Testis (tissue), 3 donors: Measurements from ENCODE around the gene PLEKHN1. TPM values are rescaled to one million over a fixed set of nuclear protein-coding genes. Genes with fewer than 3 reads are reported as not detected.

Experiments
- DNase-seq: peaks from one replicate; pipeline ENCODE4 v3.0.0-alpha.2; 2019
- H3K27ac ChIP-seq, 2 donors: fragments of 200-600 bp; sonication (generic); one replicate each; pipeline ENCODE4 v1.5.1; 2019
- H3K27me3 ChIP-seq: fragments of 200-600 bp; sonication (generic); one replicate; pipeline ENCODE4 v1.5.1; 2019
- H3K36me3 ChIP-seq: fragments of 200-600 bp; sonication (generic); one replicate; pipeline ENCODE4 v1.5.1; 2017; ENCODE audit warnings: low read depth; ENCODE audit errors: missing control alignments
- H3K4me1 ChIP-seq: fragments of 200-600 bp; sonication (generic); one replicate; pipeline ENCODE4 v1.5.1; 2019
- H3K4me3 ChIP-seq, 2 donors: fragments of 200-600 bp; sonication (generic); one replicate each; pipeline ENCODE4 v1.5.1; 2017 to 2019
- H3K9me3 ChIP-seq: fragments of 200-600 bp; sonication (generic); one replicate; pipeline ENCODE4 v1.5.1; 2017
- POLR2A ChIP-seq: fragments of 450-650 bp; IDR thresholded peaks from one replicate; pipeline ENCODE4 v1.6.1; 2017; ENCODE audit warnings: antibody characterized with exemption, mild to moderate bottlenecking, moderate library complexity
- WGBS, 2 donors: methylation state at CpG; one replicate each; pipeline ENCODE4 v1.1.5; 2018; 5-methylcytosine and 5-hydroxymethylcytosine counted together
- intact Hi-C: fragments of 100-400 bp; cut with DNase I; formaldehyde crosslinking; loops from one replicate; pipeline ENCODE4 v1.15.1; 2023; ENCODE audit warnings: low total_unique reads
- polyA plus RNA-seq: library from polyadenylated mRNA; stranded (reverse); fragments of 350-450 nt; fragmentation: Illumina TruSeq; extraction: RNeasy Lipid Tissue Mini Kit (QIAGEN cat#74804); gene quantifications from one replicate; pipeline ENCODE4 v1.2.3, GENCODE V29; 2014; ENCODE audit warnings: low read depth, low replicate concordance; ENCODE audit not compliant: insufficient read depth
- total RNA-seq, 2 donors: library from RNA; depleted of rRNA; stranded (reverse); fragments of >200 nt; gene quantifications; one replicate each; pipeline ENCODE4 v1.2.3, GENCODE V29; 2016
- TF ChIP-seq, protein P1 (sequence below), 3 experiments: fragments of 450-650 bp in 2 of 3; fragments of 200-600 bp in 1 of 3; sonication (generic) in 1 of 3; IDR thresholded peaks; one replicate each; pipeline ENCODE4 v1.5.1; 2016 to 2019; ENCODE audit warnings: antibody characterized with exemption in 3 of 3, mild to moderate bottlenecking in 2 of 3, moderate library complexity in 1 of 3

The PLEKHN1 gene
- total and polyA plus RNA-seq, 3 donors from 2014 or later: 0.21 to 0.56 (median 0.47) TPM

DNA sequence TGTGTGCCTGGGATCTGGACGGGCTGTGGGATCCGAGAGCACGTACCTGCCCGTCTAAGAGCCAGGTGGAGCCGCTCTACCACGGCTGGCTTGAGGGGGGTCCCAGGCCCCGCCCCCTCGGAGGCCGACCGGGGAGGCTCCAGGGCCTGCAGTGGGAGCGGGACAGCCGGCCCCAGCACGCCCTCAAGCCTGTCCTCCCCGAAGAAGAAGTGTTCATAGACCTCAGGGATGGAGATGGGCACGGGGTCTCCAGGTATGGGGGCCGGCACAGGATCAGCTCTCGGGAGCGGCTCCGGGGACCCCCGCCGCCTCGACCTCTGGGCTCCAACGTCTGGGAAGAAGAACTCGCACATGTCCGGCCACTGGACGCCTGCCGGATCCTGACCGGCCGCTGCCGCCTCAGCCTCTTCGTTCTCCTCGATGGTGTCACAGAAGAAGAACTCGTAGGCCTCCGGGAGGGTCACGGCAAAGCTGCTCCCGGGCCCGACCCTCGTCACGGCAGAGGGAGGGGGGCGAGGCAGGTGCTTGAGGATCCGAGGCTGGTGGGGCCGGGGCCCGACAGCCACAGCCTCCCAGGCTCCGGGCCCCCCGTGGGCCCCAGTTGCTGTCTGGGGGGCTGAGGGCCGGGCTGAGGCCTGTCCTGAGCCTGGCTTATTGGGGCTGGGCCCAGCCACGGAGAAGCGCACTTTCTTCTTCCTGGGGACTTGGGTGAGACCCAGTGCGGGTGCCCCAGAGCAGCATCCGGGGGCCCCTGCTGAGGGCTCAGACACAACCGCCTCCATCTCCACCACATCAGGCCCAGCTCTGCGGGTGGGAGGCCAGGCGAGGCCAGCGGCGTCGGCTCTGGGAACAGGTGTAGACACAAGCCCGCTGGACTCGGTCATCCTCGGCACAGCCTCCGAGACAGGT is 12.8 kb downstream of the PLEKHN1 start:
- Histone ChIP-seq H3K27me3 (no peaks in the 10 kb centered on the region), H3K27ac (no peak overlapping the region), H3K4me3 (no peak overlapping the region), H3K4me1 (peaks cover 5% of the 10 kb centered on the region), H3K36me3 (no peaks in the 10 kb centered on the region), H3K9me3 (no peaks in the 10 kb centered on the region)
- DNase-seq: no peak
- WGBS, 2 donors: 88 to 91% methylated on average over 21 to 53 of the region's 60 CpGs
- intact Hi-C loops: loop anchor here (10.0 kb wide), 1 partner anchor 74 kb away; no protein-coding TSS in a partner anchor
- TF ChIP-seq, protein P1, sequence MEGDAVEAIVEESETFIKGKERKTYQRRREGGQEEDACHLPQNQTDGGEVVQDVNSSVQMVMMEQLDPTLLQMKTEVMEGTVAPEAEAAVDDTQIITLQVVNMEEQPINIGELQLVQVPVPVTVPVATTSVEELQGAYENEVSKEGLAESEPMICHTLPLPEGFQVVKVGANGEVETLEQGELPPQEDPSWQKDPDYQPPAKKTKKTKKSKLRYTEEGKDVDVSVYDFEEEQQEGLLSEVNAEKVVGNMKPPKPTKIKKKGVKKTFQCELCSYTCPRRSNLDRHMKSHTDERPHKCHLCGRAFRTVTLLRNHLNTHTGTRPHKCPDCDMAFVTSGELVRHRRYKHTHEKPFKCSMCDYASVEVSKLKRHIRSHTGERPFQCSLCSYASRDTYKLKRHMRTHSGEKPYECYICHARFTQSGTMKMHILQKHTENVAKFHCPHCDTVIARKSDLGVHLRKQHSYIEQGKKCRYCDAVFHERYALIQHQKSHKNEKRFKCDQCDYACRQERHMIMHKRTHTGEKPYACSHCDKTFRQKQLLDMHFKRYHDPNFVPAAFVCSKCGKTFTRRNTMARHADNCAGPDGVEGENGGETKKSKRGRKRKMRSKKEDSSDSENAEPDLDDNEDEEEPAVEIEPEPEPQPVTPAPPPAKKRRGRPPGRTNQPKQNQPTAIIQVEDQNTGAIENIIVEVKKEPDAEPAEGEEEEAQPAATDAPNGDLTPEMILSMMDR (IDR thresholded peaks at IDR 0.05): no peak
- TF ChIP-seq POLR2A: no peak

DNA sequence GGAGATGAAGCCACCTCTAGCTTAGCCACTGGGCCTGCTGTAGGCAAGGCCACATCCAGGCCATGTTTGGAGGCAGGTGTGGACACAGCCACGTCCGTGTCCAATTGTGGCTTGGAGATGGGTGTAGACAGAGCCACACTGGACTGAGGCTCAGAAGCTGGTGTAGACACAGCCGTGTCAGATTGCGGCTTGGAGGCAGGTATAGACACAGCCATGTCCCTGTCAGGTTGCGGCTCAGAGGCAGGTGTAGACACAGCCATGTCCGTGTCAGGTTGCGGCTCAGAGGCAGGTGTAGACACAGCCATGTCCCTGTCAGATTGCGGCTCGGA is 13.4 kb downstream of the PLEKHN1 start:
- H3K9me3 ChIP-seq: no peaks in the 10 kb centered on the region
- TF ChIP-seq POLR2A: no peak
- TF ChIP-seq, protein P1 (IDR thresholded peaks at IDR 0.05): no peak
- no peak for DNase-seq
- no peak overlapping the region for H3K27ac ChIP-seq
- H3K36me3 ChIP-seq: no peaks in the 10 kb centered on the region
- no peaks in the 10 kb centered on the region for H3K27me3 ChIP-seq
- intact Hi-C loops: loop anchor here (10.0 kb wide), 1 partner anchor 75 kb away; no protein-coding TSS in a partner anchor
- WGBS, 2 donors: 97 to 99% methylated on average over 6 to 9 of the region's 9 CpGs
- H3K4me1 ChIP-seq: peaks cover 5% of the 10 kb centered on the region
- H3K4me3 ChIP-seq: no peak overlapping the region

DNA sequence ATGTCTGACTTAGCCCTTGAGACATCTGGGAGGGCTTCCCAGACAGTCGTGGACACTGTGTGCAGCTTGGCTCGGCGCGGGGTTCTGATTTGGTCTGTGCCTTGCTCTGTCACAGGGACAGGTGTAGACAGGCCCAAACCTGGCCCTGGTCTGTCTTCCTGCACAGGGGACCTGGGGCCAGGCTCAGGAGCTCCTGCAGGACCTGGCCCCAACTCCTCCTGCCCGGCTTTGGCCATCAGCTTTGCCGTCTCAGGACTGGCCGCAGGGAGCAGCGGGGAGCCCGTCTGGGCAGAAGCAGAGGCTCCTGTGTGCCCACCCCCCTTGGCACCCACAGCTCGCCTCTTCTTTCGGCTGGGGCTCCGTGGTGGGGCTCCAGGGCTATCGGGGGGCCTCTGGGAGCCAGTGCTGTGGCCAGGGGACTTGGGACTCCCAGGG is 13.9 kb downstream of the PLEKHN1 start:
- DNase-seq: no peak
- intact Hi-C loops: no loop called here
- Histone ChIP-seq H3K4me3 (no peak overlapping the region), H3K9me3 (no peaks in the 10 kb centered on the region), H3K27ac (no peak overlapping the region), H3K36me3 (no peaks in the 10 kb centered on the region), H3K4me1 (peaks cover 5% of the 10 kb centered on the region), H3K27me3 (no peaks in the 10 kb centered on the region)
- 87 to 92% methylated on average over 5 to 13 of the region's 13 CpGs for WGBS, 2 donors
- no peak for TF ChIP-seq POLR2A
- TF ChIP-seq, protein P1 (IDR thresholded peaks at IDR 0.05): no peak

DNA sequence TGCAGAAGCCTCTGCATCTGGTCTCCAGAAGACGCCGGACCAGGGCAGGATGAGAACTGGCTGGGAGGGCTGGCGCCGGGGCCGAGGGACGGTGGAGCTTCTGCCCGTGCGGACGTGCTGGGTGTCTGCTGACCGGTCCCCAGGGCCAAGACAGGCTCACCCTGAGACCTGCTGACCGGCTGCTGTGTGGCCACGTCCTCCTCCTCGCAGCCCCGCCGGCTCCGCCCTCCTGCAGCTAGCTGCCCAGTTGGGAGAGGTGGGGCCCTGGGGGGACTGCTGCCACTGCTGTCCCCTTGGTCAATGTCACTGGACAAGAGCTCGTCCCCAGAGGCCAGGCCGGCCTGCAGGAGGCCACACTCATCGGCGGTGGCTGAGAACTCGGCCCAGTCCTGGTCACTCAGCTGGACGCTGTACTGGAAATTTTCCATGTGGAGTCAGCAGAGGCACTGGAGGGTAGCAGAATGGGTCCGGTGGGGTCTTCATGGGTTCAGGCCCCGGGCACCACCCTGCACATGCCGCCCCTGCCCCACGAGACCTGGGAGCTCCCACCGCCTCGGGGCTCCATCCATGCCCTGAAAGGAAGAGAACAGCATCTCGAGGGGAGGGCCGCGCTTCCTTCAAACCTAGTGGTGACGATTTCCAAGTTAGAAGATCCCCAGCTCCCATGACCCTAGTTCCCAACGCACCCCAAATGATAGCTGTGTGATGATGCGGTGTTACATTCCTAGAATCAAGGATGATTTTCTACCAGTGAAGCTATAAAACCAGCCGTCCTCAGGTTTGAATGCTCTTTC is 14.5 kb downstream of the PLEKHN1 start:
- H3K27me3 ChIP-seq: no peaks in the 10 kb centered on the region

More for the DNA sequence above, 14.5 kb downstream of the PLEKHN1 start:
- intact Hi-C loops: no loop called here
- no peaks in the 10 kb centered on the region for H3K9me3 ChIP-seq
- no peaks in the 10 kb centered on the region for H3K36me3 ChIP-seq
- no peak overlapping the region for H3K27ac ChIP-seq
- 80 to 83% methylated on average over 21 to 35 of the region's 35 CpGs for WGBS, 2 donors
- TF ChIP-seq, protein P1 (IDR thresholded peaks at IDR 0.05): no peak
- no peak for TF ChIP-seq POLR2A
- no peak overlapping the region for H3K4me3 ChIP-seq
- no peak for DNase-seq
- peaks cover 5% of the 10 kb centered on the region for H3K4me1 ChIP-seq
